HG03064 (cell line): Measurements from ENCODE around the gene TDRD6.
"Not testable (repeated sequence)": the region's sequence is repeated elsewhere in the genome, so short reads cannot be mapped to it uniquely, and the experiment has no call there.

Experiments used
- ATAC-seq: cut with Tn5 transposase; IDR thresholded peaks from one replicate; pipeline ENCODE4 v1.9.1; 2021; ENCODE audit warnings: low read depth; ENCODE audit not compliant: unreplicated experiment

TDRD6 gene

DNA sequence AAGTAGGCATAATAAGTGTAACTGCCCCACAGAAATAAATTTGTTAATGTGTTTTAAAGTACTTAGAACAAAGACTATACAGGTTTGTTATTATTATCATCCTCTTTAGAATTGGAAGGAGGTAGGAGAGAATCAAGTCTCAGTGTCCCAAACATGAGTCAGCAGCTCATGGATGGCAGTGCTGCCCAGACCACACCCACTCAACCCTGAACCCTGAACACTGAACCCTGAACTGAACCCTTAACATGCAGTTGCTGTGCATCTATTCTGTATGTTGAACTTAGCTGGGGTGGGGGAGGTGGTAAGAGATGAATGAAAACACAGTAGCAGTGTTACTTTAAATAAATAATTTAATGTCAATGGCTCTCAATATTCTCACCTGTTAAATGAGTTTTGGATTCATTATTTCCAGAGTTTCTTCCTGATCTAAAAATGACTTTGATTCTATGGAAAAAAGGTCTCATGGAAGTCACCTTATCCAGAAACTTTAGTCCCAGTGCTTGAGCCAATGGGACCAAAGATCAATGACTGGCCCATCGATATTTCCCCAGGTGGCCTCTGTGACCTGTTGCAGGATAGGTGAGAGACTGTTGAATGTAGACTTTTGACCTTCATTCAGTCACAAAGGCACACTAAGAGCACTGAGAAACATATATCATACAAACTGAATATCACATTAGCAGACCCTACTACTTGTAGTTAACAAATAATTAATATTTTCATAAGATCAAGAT lies 55.9 kb downstream of the TDRD6 start:
- no peak for ATAC-seq

DNA sequence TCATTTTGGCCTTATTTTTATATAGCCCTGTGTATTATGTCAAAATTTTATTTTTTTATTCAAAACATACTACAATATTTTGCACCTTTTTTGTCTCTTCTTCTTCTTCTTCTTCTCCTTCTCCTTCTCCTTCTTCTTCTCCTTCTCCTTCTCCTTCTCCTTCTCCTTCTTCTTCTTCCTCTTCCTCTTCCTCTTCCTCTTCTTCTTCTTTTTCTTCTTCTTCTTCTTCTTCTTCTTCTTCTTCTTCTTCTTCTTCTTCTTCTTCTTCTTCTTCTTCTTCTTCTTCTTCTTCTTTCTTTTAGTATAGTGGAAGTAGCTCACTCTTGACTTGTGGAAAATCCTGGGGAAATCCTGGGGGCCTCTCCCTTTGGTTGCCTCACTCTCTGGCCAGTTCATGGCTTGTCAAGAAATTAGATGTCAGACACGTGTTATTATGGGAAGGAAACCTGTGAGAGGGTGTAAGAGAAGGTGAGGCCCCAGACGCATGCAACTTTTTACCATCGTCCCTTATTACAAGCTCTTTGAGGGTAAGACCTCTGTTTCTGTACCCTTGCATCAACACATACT lies 56.6 kb downstream of the TDRD6 start:
- not testable (repeated sequence) for ATAC-seq

DNA sequence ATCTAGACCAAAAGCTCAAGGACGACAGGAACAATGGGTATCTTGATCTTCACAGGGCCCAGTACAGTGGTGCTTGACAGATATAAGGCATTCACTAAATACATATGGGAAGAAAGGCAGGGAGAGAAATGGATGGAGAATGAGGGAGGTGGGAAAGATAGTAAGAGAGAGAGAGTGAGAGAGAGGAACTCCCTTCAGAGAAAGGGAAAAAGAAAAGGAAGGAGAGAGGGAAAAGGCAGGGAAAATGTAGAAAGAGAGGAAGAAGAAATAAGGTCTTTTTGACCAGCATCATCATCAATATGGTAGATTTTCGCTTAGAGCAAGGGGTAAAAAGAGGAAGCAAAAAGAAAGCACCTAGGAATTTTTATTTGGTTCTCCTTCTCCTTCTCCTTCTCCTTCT lies 58.3 kb downstream of the TDRD6 start:
- no peak for ATAC-seq

DNA sequence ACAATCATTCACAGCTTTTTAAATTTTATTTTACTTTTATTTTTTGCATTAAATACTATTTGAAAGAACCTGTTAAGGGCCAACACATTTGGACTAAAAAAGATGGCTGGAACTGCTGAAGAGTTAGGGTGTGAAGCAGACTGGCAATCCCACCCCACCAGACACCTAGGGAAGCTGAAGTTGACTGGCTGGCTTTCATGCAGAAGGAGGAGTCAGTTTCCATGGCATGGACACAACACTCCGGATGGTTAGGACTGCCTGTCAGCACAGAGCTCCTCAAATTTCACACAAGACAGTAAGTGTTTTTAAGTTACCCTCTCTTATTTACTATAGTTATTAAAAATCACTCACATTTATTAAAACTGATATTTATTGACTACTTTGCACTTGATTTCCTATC lies 59.0 kb downstream of the TDRD6 start, which contains the start of gene ANKRD66:
ANKRD66 (plus strand) TSS at position 238 of the 400 bp plus-strand sequence. CDS start 5,016 bp downstream, outside the sequence.
- ATAC-seq = no peak

DNA sequence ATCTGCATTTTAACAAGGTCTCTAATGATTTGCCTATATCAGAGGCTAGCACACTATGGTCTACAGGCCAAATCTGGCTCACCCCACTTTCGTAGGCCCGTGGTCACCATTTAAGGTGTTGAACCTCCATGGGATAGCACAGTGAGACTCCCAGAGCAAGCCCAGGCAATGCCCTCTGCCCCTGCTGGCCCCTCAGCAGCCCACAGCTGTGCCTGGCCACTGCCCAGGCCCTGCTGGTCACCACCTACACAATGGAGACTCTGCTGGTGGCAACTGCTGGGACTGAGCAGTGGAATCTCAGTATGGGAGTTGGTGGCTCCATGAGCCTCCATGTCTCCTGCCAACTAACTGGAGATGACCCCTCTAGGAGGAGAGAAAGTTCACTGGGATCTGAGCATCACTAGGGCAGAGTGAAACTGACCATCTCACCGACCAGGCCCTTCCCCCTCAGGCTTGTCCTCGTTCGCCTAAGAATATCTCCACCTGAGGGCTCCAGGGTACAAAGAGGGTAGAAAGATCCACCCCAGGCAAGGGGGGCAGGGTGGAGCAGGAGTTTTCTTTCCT lies 61.3 kb downstream of the TDRD6 start:
- ATAC-seq = no peak

DNA sequence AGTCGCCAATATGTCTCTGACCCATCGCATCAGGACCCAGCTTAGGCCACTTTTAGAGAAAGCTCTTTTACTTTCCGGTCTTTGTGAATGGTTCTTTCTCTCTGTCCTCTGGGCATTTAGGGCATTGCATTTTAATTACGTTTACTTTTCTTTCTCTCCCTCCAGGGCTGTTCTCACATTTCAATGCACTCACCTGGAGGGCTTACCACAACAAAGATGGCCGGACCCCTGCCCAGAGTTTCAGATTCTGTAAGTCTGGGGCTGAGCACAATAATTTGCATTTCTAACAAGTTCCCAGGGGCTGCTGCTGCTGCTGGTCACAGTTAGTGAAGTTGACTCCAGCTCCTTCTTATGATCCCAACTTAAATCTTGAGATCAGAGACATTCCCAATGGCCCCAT lies 62.0 kb downstream of the TDRD6 start:
- no peak for ATAC-seq

DNA sequence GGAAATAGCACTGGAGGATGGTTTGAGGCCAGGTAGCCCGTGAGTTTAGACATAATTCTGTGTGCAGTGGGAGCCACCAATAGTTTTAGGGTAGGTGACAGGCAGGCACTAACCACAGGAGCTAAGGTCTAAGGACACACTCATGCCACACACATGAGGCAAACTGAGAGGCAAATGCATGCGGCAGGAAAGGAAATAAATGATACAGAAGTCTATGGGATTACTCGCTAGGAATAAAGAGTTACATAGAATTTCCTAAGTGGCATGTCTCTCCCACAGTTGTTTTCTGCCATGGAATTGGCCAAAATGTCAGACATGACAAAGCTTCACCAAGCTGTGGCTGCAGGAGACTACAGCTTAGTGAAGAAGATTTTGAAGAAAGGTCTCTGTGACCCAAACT lies 64.0 kb downstream of the TDRD6 start:
- no peak for ATAC-seq
